Cardiac fibroblast (primary cell): ENCODE data around the gene SNTG2.

Experiments used
- DNase-seq, 2 donors: peaks; one replicate each; pipeline versions ENCODE4 v3.0.0 to v3.0.0-alpha.2; 2010; ENCODE audit warnings: low read depth in 2 of 2
- H3K4me3 ChIP-seq, 2 donors: replicated peaks in 1 of 2; 1 replicate in 1 of 2; 2 replicates in 1 of 2; pipeline ENCODE4 v1.5.1; 2011; ENCODE audit warnings: low read depth in 2 of 2, low read length in 2 of 2, mild to moderate bottlenecking in 2 of 2, moderate library complexity in 1 of 2
- CTCF ChIP-seq: IDR thresholded peaks from one replicate; pipeline ENCODE4 v1.5.1; 2011; ENCODE audit warnings: low read depth, mild to moderate bottlenecking, low read length, inconsistent platforms

SNTG2 gene

GRCh38 chr2:1153920-1154319, 203.3 kb downstream of the SNTG2 start:
- DNase-seq, result no peak
- no peak for TF ChIP-seq CTCF
- no peak overlapping the region for H3K4me3 ChIP-seq

DNA sequence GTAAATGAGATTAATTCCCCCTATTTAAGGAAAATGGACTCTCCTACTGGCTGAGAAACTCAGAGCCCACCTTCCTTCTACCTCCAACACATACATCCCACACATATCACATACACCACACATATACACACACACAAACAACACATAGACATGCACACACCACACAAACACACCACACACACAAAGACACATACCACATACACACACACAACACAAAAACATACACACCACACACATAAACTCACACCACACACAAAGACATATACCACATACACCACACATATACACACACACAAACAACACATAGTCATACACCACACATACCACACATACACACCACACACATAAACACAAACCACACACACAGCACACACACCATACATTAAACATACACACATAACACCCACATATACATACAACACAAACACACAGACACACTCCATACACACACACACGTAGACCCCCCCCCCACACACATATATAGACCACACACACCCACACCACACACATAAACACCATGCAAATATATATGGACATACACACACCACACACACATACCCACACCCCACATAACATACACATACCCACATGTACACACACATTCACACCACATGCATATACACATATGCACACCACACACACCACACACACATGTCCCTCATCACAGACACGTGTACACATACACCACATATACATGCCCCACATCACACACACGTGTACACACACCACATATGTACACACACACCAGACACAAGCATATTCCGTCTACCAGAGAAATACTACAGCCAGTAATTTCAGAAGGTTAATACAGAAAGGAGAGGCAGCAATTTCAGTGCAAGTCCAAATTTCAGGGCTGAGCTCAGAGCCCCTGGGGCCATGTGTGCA, 204.3 kb downstream of the SNTG2 start:
- TF ChIP-seq CTCF, result no peak

GRCh38 chr2:1156059-1156458, 205.4 kb downstream of the SNTG2 start:
- no peak for DNase-seq
- TF ChIP-seq CTCF, result no peak
- H3K4me3 ChIP-seq, result no peak overlapping the region

More for the DNA sequence above, 204.3 kb downstream of the SNTG2 start:
- no peak for DNase-seq
- H3K4me3 ChIP-seq, result no peak overlapping the region

DNA sequence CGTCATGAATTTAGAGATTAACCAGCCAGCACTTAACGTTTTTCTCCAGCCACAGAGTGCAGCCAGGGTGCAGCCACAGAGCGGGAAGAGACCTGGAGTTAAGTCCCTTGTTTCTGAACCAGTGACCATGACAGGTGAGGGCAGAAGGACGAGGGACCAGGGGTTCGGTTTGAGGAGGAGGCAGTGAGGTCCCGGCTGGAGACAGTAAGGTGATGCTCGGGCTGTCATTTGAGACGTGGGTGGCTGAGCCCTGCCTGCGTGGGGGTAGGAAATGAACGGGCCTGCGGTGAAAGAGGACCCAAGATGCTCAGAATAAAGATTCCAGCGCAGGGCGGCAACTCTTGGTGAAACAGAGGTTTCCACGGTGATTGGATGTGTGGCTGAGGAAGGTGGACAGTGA, 205.9 kb downstream of the SNTG2 start:
- no peak for TF ChIP-seq CTCF
- no peak for DNase-seq
- H3K4me3 ChIP-seq, result no peak overlapping the region

GRCh38 chr2:1157107-1157506, 206.5 kb downstream of the SNTG2 start:
- H3K4me3 ChIP-seq, result no peak overlapping the region
- TF ChIP-seq CTCF, result no peak
- no peak for DNase-seq

GRCh38 chr2:1159013-1159412, 208.4 kb downstream of the SNTG2 start:
- H3K4me3 ChIP-seq, result no peak overlapping the region
- DNase-seq, result no peak
- no peak for TF ChIP-seq CTCF
